Putamen (tissue), 1 donor: ENCODE measurements around the gene ASXL1.
"Not testable (repeated sequence)": the region's sequence is repeated elsewhere in the genome, so short reads cannot be mapped to it uniquely, and the experiment has no call there.

Experiments
- DNase-seq: peaks from one replicate; pipeline ENCODE4 v3.0.0-alpha.2; 2016; ENCODE audit warnings: low spot score

Gene ASXL1

DNA sequence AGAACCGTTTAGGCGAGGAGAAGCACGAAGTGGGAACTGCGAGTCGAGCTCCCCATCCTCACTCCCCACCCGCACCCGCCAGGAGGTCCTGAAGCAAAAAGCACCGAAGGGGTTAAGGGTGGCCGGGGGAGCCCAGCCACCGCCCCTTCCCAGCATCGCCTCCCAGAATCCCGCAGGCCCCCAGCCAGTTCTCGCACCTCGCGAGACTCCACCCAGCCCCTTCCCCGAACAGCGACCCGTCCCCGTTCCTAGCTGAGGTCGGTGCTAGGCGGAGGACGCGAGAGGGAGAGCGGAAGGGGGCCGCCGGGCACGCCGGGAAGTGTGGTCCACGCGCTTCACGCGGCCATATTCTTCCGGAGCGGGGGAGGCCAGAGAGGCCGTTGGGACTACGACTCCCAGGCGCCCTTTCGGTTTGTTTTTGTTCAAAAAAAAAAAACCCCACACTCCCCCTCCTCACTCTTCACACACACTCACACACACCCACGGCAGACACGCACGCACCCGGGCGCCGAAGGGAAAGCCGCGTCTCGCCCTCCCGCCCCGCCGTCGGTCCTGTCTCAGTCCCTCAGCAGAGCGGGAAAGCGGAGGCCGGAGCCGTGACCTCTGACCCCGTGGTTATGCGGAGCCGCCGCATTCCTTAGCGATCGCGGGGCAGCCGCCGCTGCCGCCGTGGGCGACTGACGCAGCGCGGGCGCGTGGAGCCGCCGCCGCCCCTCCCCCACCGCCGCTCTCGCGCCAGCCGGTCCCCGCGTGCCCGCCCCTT is at the start of gene ASXL1:
Gene ASXL1 (plus strand): TSS at position 463 of the 763 bp plus-strand sequence. CDS start 445 bp downstream, outside the sequence.
- peak; percentile 97 for DNase-seq

- DNase-seq = no peak
These were observed 45.3 kb upstream of the ASXL1 start for GRCh38 chr20:32312718-32313424.

DNA sequence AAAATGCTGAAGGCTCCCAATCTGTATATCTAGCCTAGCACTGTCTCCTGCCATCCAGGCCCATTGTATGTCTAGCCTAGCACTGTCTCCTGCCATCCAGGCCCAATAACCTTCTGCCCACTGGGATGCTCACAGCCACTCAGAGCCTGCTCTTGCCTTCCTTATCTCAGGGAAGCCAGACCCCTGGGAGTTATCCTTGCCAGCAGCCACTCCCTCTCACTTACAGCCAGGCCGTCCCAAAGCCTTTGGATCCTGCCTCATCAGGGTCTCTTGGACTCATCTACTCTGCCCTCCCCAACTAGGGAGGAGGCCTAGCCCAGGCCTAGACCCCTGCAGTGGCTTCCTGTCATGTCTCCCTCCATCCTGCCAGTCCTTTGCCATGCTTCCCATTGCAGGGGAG is 43.4 kb upstream of the ASXL1 start:
- no peak for DNase-seq

DNA sequence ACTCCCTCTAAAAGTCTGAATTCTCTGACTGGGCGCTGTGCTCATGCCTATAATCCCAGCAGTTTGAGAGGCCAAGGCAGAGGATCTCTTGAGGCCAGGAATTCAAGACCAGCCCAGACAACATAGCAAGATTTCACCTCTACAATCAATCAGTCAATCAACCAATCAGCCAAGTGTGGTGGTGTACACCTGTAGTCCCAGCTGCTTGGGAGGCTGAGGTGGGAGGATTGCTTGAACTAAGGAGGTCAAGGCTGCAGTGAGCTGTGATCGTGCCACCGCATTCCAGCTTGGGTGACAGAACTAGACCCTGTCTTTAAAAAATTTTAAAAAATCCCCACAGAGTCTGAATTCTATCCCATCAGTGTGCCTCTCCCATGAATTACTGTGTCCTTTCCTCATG is 42.7 kb upstream of the ASXL1 start:
- no peak for DNase-seq

GRCh38 chr20:32315891-32316290 is 42.2 kb upstream of the ASXL1 start:
- no peak for DNase-seq

DNA sequence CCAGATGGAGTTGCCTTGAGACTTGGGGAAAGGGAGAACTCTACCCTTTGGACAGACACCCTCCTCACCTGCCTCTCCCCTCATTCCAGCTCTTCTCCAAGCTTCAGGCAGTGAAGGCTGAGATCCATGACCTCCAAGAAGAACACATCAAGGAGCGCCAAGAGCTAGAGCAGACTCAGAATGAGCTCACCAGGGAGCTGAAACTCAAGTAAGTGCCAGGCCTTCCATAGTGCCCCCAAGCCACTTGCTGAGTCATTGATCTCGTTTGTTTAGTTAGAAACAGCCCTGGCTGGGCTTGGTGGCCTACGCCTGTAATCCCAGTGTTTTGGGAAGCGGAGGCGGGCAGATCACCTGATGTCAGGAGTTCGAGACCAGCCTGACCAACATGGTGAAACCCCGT is 41.5 kb upstream of the ASXL1 start:
- no peak for DNase-seq

- no peak for DNase-seq
These were observed 39.0 kb upstream of the ASXL1 start for GRCh38 chr20:32319100-32319499.

DNA sequence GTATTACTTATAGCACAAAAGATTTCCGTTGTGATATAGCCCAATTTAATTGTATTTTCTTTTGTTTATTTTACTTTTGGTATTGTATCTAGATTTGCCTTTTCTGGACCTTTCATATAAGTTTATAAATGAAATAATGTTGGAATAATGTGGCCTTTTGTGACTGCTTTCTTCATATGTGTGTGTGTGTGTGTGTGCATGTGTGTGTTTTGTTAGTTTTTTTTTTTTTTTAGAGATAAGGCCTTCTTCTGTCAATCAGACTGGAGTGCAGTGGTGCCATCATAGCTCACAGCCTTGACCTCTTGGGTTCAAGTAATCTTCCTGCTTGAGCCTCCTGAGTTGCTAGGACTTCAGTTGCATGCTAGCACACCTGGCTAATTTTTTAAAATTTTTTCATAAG is 37.8 kb upstream of the ASXL1 start:
- DNase-seq = no peak

- no peak for DNase-seq
These were observed 36.7 kb upstream of the ASXL1 start for GRCh38 chr20:32321390-32321789.

DNA sequence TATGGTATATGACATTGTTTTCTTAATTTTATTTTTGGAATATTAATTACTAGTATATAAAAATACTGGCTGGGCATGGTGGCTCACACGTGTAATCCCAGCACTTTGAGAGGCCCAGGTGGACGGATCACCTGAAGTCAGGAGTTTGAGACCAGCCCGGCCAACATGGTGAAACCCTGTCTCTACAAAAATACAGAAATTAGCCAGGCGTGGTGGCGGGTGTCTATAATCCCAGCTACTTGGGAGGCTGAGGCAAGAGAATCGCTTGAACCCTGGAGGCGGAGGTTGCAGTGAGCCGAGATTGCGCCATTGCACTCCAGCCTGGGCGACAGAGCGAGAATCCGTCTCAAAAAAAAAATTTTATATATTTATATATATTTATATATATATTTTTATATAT is 35.9 kb upstream of the ASXL1 start:
- DNase-seq = not testable (repeated sequence)

- DNase-seq = not testable (repeated sequence)
These were observed 34.4 kb upstream of the ASXL1 start for GRCh38 chr20:32323761-32324160.

- DNase-seq = no peak
These were observed 32.2 kb upstream of the ASXL1 start for GRCh38 chr20:32325706-32326503.

- no peak for DNase-seq
These were observed 31.7 kb upstream of the ASXL1 start for GRCh38 chr20:32326504-32326845.

- no peak for DNase-seq
These were observed 30.9 kb upstream of the ASXL1 start for GRCh38 chr20:32327087-32327681.

DNA sequence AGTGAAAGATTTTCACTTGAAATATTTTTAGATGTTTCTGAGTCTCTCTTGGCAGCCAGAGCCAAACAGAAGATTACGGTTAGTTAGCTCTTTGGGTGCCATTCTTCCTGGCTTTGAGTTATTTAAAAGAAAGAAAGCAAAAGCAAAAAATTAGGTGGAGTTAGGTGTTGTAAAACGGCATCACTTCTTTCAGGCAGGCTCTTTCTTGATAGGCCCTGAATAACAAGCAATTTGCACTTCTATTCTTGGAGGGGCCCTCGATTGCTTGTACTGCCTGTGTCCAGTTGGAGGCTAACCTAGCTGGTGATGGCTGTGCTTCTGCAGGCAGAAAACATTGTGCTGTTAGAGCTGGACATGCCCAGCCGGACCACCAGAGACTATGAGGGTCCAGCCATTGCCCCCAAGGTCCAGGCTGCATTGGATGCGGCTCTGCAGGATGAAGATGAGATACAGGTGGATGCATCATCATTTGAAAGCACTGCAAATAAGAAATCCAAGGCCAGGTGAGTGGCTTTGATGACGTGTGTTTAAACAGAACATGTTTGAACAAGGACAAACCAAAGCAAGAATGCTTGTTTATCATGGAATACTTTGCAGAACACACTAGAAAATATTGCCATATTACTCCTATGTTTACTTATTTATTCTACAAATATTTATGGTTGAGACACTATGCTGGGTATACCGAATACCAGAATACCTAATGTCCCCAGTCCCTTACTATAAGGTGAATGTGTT is 28.1 kb upstream of the ASXL1 start:
- DNase-seq = no peak

DNA sequence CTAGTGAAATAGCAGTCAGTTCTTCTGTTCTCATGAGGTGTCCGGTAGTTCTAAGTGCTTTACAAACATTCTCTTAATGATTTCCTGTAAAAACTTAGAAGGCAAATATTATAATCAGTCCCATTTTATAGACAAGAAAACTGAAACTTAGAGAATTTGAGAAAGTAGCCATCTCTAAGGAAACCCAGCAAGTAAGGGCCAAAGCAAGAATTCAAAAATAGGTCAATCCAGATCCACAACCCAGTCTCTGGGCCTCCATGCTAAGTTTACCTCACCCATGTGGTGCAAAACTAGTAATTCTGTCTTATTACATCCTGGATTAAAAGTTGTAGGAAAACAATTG is 27.6 kb upstream of the ASXL1 start:
- no peak for DNase-seq

DNA sequence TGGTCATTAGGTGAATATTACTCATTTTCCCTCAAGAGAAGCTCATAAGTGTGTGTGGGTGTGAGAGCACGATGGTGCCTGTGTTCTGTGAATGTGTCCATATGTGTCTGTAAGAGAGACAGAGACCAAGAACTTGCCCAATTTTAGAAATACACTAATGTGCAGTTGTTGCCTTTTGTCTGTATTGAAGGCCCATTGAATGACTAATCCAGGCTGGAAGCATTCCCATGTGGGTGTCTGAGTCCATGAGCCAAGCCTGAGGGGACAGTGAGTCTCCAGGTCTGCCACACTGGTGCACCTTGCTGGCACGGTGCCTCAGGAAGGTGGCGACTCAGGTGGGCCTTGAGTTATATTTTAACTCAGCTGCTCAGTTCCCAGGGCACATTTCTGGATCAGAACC is 25.5 kb upstream of the ASXL1 start:
- DNase-seq = no peak

DNA sequence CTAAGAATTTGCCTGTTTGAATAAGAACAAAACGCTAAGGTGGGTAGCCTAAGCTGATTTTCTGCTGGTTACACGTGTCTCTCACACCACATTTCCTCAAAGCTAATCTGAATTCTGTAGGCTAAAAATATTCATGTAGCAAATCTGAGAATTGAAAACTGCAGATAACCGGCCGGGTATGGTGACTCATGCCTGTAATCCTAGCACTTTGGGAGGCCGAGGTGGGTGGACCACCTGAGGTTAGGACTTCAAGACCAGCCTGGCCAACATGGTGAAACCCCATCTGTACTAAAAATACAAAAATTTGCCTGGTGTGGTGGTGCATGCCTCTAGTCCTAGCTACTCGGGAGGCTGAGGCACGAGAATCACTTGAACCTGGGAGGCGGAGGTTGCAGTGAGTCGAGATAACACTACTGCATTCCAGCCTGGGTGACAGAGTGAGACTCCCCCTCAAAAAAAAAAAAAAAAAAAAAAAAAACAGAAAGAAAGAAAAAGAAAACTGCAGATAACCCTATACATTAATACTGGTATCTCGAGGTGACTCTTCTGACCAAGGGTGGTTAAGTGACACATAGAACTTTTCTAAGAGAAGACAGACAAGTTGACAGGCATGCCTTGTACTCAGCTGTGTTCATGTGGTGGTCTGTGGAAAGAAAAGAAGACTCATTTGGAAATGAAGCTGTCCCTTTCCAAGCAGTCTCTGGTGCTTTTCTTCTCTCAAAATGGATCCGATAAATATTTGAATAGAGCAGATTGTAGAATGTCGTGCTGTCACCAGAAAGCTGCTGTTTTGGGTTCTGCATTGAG is 24.7 kb upstream of the ASXL1 start:
- no peak for DNase-seq

DNA sequence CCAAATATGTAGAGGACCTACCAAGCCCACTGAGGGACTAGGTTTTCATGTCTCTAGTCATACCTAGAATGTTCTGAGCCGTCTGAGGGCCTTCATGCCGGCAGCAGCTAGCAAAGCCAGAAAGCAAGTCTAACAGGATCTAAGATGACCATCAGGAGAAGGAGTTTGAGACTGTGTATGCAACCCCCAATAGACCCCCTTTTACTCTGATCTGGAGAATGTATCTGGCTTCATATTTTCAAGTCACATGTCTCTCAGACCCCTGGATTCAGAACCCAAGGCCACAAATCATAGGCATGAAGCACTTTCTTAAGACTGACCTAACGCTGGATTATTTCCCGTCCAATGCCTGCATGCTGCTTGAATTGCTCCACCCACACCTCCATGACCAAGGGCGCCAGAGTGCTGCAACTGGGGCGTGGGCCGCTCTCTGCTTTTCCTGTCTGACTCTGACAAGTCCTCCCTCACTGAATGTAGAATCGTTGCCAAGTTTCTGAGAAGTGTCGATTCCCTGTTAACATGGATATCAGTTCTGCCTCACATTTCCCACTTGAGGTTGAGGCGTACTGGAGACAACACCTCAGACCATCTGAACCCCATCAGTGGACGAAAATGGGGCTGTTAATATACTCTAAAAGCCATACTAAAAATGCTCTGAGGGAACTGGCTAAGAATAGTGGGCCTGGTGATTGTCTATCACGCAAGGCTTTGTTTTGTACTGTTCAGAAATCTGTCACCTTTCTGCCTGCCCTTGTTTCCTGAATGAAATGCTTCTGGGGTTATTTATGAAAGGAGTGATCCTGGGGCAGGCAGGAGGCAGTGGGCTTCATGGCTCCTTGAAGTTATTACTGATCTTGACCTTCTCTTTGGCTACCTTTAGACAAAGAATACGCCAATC is 23.9 kb upstream of the ASXL1 start:
- peak; percentile 46 for DNase-seq

- DNase-seq = no peak
These were observed 21.2 kb upstream of the ASXL1 start for GRCh38 chr20:32336918-32337347.
